KMS-11 (cell line): ENCODE results near the gene NGEF.

Experiments used
- H2AFZ ChIP-seq: fragments of 200-600 bp; sonication (generic); 2 replicates; pipeline ENCODE4 v1.6.1; 2016; ENCODE audit warnings: antibody characterized with exemption, mixed run types, low read depth
- H3K27ac ChIP-seq: fragments of 200-600 bp; sonication (generic); 2 replicates; pipeline ENCODE4 v1.6.1; 2016; ENCODE audit warnings: mild to moderate bottlenecking, mixed run types
- H3K27me3 ChIP-seq: fragments of 200-600 bp; sonication (generic); 2 replicates; pipeline ENCODE4 v1.6.1; 2017; ENCODE audit warnings: mild to moderate bottlenecking, low read depth, mixed run types, moderate library complexity; ENCODE audit not compliant: insufficient read depth
- H3K36me3 ChIP-seq: fragments of 200-600 bp; sonication (generic); 2 replicates; pipeline ENCODE4 v1.6.1; 2017; ENCODE audit warnings: mild to moderate bottlenecking, mixed run types; ENCODE audit not compliant: insufficient read depth
- H3K4me1 ChIP-seq: fragments of 200-600 bp; sonication (generic); 2 replicates; pipeline ENCODE4 v1.6.1; 2016; ENCODE audit warnings: mild to moderate bottlenecking, low read depth, mixed run types; ENCODE audit not compliant: poor library complexity, severe bottlenecking
- H3K4me2 ChIP-seq: fragments of 200-600 bp; sonication (generic); 2 replicates; pipeline ENCODE4 v1.7.0; 2016; ENCODE audit warnings: mild to moderate bottlenecking, mixed run types
- H3K4me3 ChIP-seq: fragments of 200-600 bp; sonication (generic); IDR thresholded peaks from 2 replicates; pipeline ENCODE4 v1.6.1; 2017; ENCODE audit warnings: low read depth, low read length, mixed read lengths; ENCODE audit not compliant: insufficient read depth
- H3K79me2 ChIP-seq: fragments of 200-600 bp; sonication (generic); 2 replicates; pipeline ENCODE4 v1.6.1; 2016; ENCODE audit warnings: low read depth, mixed run types; ENCODE audit not compliant: insufficient read depth
- H3K9ac ChIP-seq: fragments of 200-600 bp; sonication (generic); 2 replicates; pipeline ENCODE4 v1.6.1; 2016; ENCODE audit warnings: mild to moderate bottlenecking, mixed run types
- H4K20me1 ChIP-seq: fragments of 200-600 bp; sonication (generic); 2 replicates; pipeline ENCODE4 v1.6.1; 2016; ENCODE audit warnings: mild to moderate bottlenecking, mixed run types; ENCODE audit not compliant: insufficient read depth
- TF ChIP-seq, protein P1 (sequence below): fragments of 200-600 bp; sonication (generic); conservative IDR thresholded peaks from 2 replicates; pipeline ENCODE4 v1.6.1; 2017; ENCODE audit warnings: low read depth, mild to moderate bottlenecking, antibody characterized with exemption, low read length, moderate library complexity, mixed read lengths

NGEF gene

DNA sequence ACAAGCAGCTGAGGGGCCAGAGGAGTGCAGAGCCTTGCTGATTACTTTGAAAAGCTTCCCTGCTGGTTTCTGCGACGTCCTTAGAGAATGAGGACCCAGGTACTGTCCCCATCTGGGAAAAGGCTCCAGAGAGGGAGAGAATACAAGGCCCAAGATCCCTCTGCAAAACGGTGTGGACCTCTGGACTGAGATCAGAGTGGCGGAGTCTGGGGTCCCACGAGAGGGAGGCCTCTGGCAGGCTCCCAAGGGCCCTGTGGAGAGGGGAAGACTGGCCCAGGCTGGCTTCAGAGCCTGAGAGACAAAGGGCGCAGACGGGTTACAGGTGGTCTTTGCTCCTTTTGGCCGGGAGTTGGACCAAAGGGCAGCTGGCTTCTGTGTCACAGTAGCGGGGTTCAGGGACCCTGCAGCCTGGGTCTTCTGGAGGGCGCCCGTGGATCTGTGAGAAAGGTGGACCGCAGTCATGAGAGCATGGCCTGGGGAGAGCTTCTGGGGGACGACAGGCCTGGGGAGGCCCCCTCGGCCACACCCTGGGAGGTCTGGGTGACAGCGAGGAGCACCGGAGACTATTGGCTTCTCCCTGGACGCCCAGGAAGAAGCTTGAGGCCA is 142.2 kb downstream of the NGEF start:
- no peaks in the 10 kb centered on the region for H4K20me1 ChIP-seq
- H3K27me3 ChIP-seq = no peaks in the 10 kb centered on the region
- no peaks in the 10 kb centered on the region for H3K36me3 ChIP-seq
- no peak overlapping the region for H3K4me2 ChIP-seq
- H3K9ac ChIP-seq = no peak overlapping the region
- no peaks in the 10 kb centered on the region for H3K4me1 ChIP-seq
- TF ChIP-seq, protein P1, sequence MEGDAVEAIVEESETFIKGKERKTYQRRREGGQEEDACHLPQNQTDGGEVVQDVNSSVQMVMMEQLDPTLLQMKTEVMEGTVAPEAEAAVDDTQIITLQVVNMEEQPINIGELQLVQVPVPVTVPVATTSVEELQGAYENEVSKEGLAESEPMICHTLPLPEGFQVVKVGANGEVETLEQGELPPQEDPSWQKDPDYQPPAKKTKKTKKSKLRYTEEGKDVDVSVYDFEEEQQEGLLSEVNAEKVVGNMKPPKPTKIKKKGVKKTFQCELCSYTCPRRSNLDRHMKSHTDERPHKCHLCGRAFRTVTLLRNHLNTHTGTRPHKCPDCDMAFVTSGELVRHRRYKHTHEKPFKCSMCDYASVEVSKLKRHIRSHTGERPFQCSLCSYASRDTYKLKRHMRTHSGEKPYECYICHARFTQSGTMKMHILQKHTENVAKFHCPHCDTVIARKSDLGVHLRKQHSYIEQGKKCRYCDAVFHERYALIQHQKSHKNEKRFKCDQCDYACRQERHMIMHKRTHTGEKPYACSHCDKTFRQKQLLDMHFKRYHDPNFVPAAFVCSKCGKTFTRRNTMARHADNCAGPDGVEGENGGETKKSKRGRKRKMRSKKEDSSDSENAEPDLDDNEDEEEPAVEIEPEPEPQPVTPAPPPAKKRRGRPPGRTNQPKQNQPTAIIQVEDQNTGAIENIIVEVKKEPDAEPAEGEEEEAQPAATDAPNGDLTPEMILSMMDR = no peak
- H3K4me3 ChIP-seq = no peak overlapping the region
- no peak overlapping the region for H3K27ac ChIP-seq
- no peaks in the 10 kb centered on the region for H3K79me2 ChIP-seq
- no peak overlapping the region for H2AFZ ChIP-seq

DNA sequence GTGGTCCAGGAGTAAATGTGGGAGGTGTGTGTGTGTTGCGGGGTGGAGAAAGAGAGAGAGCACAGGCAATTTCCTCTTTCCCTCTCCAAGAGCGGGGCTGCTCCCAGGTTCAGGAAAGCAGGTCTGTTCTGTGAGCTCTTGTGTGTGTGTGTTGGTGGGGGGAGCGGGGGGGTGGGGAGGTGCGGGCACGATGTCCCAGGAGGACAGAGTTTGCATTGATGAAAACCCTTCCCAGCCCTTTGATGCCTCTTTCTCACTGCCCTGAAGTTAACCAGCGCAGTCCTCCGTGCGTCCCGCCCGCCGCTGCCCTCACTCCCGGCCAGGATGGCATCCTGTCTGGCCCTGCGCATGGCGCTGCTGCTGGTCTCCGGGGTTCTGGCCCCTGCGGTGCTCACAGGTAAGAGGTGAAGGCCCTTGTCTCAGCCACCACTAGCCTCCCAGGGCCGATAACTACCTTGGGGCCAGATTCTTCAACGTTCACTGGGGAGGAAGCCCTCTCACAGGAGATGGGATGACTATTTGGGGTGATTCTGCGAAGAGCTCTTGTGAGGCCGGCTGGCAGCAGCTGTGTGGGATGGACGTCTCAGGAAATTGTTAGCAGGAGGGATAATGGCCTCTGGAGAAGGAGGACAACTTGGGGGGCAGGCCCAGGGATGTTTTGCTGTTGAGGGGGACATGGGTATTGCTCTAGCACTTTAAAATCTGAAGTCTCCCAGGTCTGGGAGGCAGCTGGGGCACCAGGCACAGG is 142.9 kb downstream of the NGEF start, which contains the start of gene SNORC:
SNORC (plus strand) TSS at position 247 of the 748 bp plus-strand sequence; CDS start at position 325, 78 bp downstream.
- Histone ChIP-seq H3K4me3 (no peak within 1 kb of the TSS), H3K4me1 (no peaks in the 10 kb centered on the region), H2AFZ (no peak within 1 kb of the TSS), H3K27ac (no peak within 1 kb of the TSS), H3K36me3 (no peaks in the 10 kb centered on the region), H3K79me2 (no peaks in the 10 kb centered on the region), H4K20me1 (no peaks in the 10 kb centered on the region), H3K27me3 (no peaks in the 10 kb centered on the region), H3K9ac (no peak within 1 kb of the TSS), H3K4me2 (no peak within 1 kb of the TSS)
- TF ChIP-seq, protein P1 = no peak

DNA sequence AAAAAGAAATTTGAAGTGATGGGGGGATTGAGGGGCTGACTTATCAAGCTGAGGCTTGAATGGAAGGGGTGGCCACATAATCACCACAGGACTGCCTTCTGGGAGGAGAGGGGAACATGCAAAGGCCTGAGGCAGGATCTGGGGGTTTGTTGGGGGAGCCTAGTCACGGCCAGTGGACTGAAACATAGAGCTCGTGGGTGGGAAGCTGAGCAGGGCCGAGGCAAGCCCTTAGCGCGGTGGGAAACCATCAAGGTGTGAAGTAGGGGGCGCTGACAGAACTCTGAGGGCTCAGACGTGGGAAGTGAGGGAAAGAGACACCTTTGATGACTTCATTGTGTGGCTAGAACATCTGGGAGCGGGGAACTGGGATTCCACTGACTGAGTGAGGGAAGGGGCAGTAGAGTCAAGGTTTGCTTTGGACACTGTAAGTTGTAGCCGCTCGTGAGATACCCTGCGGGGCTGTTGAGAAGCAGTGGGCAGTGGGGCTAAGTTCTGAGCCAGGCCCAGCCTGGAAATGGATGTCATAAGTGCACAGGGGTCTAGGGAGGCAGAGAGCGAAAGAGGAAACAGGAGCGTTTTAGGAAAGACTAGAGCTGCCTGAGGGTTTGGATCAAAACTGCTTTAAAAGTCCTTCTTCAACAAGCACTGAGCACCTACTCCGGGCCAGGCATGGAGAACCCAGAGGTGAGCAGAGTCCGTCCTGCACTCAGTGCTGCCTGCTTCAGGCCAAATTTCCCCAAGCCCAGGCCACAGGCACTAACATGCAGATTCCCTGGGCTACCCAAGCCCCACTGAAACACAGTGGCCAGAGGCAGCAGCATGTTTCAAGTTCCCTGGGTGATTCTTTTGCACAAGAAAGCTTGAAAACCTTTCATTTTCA is 143.7 kb downstream of the NGEF start:
- TF ChIP-seq, protein P1 = no peak
- Histone ChIP-seq H3K36me3 (no peaks in the 10 kb centered on the region), H2AFZ (no peak overlapping the region), H4K20me1 (no peaks in the 10 kb centered on the region), H3K79me2 (no peaks in the 10 kb centered on the region), H3K27ac (no peak overlapping the region), H3K4me2 (no peak overlapping the region), H3K9ac (no peak overlapping the region), H3K4me1 (no peaks in the 10 kb centered on the region), H3K27me3 (no peaks in the 10 kb centered on the region), H3K4me3 (no peak overlapping the region)

DNA sequence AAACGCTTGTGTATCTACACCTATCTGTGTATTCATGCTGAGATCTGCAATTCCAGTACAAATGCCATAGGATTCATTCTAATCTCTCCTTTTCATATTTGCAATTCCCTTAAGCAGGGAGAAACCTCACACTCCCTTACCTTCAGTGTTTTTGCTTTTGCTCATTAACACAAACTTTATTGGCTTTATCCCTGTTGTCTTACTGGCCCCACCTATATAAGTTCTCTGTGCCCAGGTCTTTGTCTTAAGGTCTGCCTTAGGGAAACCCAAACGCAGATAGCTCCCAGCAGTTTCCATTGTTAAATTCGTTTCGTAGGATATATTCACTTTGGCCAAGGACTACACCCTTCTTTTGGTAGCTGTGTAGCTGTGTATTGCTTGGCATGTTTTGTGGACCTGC is 147.0 kb downstream of the NGEF start:
- no peaks in the 10 kb centered on the region for H4K20me1 ChIP-seq
- H3K4me2 ChIP-seq = no peak overlapping the region
- no peaks in the 10 kb centered on the region for H3K27me3 ChIP-seq
- H3K4me3 ChIP-seq = no peak overlapping the region
- no peak overlapping the region for H3K9ac ChIP-seq
- no peak overlapping the region for H3K27ac ChIP-seq
- H3K36me3 ChIP-seq = no peaks in the 10 kb centered on the region
- H3K79me2 ChIP-seq = no peaks in the 10 kb centered on the region
- TF ChIP-seq, protein P1 = no peak
- H3K4me1 ChIP-seq = no peaks in the 10 kb centered on the region
- H2AFZ ChIP-seq = no peak overlapping the region
